Mesenchymal stem cell (in vitro differentiated cells and primary cell): Measurements from ENCODE around the gene UVSSA.
A peak's percentile ranks its signal among the peaks of the same experiment; 100 is the strongest.

Experiments
- DNase-seq: peaks from one replicate; pipeline ENCODE4 v3.0.0-alpha.2; 2013
- H2AFZ ChIP-seq: one replicate; pipeline ENCODE4 v1.6.1; 2013; ENCODE audit warnings: low read depth, mild to moderate bottlenecking, control low read depth, inconsistent platforms, low read length, moderate library complexity
- H2AK5ac ChIP-seq: 2 replicates; pipeline ENCODE4 v1.6.1; 2013; ENCODE audit warnings: low read length, moderate library complexity, mild to moderate bottlenecking, inconsistent platforms; ENCODE audit not compliant: severe bottlenecking
- H2BK120ac ChIP-seq: one replicate; pipeline ENCODE4 v1.6.1; 2013; ENCODE audit warnings: low read depth, mild to moderate bottlenecking, inconsistent platforms, low read length, moderate library complexity
- H2BK12ac ChIP-seq, 2 experiments: one replicate each; pipeline ENCODE4 v1.6.1; 2013; ENCODE audit warnings: inconsistent platforms in 2 of 2, low read length in 2 of 2, mild to moderate bottlenecking in 2 of 2, moderate library complexity in 2 of 2, control low read depth in 1 of 2
- H2BK15ac ChIP-seq: one replicate; pipeline ENCODE4 v1.6.1; 2013; ENCODE audit warnings: mild to moderate bottlenecking, low read depth, inconsistent platforms; ENCODE audit not compliant: poor library complexity, severe bottlenecking
- H2BK5ac ChIP-seq: 2 replicates; pipeline ENCODE4 v1.6.1; 2013; ENCODE audit warnings: low read depth, mild to moderate bottlenecking, low read length, control low read depth, inconsistent platforms; ENCODE audit not compliant: poor library complexity, severe bottlenecking
- H3K14ac ChIP-seq, 2 experiments: one replicate each; pipeline ENCODE4 v1.6.1; 2013; ENCODE audit warnings: inconsistent platforms in 2 of 2, low read length in 2 of 2, control low read depth in 1 of 2, mild to moderate bottlenecking in 1 of 2, moderate library complexity in 1 of 2
- H3K18ac ChIP-seq, 2 experiments: one replicate each; pipeline ENCODE4 v1.6.1; 2013; ENCODE audit warnings: inconsistent platforms in 2 of 2, low read length in 2 of 2, control low read depth in 1 of 2, low read depth in 1 of 2, mild to moderate bottlenecking in 1 of 2
- H3K23ac ChIP-seq, 2 experiments: one replicate each; pipeline ENCODE4 v1.6.1; 2013; ENCODE audit warnings: inconsistent platforms in 2 of 2, low read length in 2 of 2, mild to moderate bottlenecking in 2 of 2, moderate library complexity in 2 of 2, control low read depth in 1 of 2
- H3K27ac ChIP-seq: 2 replicates; pipeline ENCODE4 v1.5.1; 2013; ENCODE audit warnings: mild to moderate bottlenecking, moderate library complexity, low read length, control low read depth, inconsistent platforms; ENCODE audit not compliant: poor library complexity, severe bottlenecking
- H3K27me3 ChIP-seq, 2 experiments: 2 replicates each; pipeline versions ENCODE4 v1.6.1 to v1.7.0; 2013; ENCODE audit warnings: low read length in 2 of 2, mild to moderate bottlenecking in 2 of 2, moderate library complexity in 2 of 2, control low read depth in 1 of 2, inconsistent platforms in 1 of 2; ENCODE audit not compliant: control insufficient read depth in 1 of 2, insufficient read depth in 1 of 2
- H3K36me3 ChIP-seq, 2 experiments: 2 replicates each; pipeline versions ENCODE4 v1.6.1 to v1.7.0; 2013; ENCODE audit warnings: low read length in 2 of 2, control low read depth in 1 of 2, inconsistent platforms in 1 of 2, low read depth in 1 of 2, mild to moderate bottlenecking in 1 of 2; ENCODE audit not compliant: insufficient read depth in 2 of 2, control insufficient read depth in 1 of 2
- H3K4ac ChIP-seq, 2 experiments: one replicate each; pipeline ENCODE4 v1.6.1; 2013; ENCODE audit warnings: inconsistent platforms in 2 of 2, low read length in 2 of 2, mild to moderate bottlenecking in 2 of 2, moderate library complexity in 2 of 2, control low read depth in 1 of 2, low read depth in 1 of 2
- H3K4me1 ChIP-seq: 2 replicates; pipeline ENCODE4 v1.6.1; 2013; ENCODE audit warnings: low read depth, low read length, control low read depth; ENCODE audit not compliant: control insufficient read depth, insufficient read depth
- H3K4me2 ChIP-seq: 2 replicates; pipeline ENCODE4 v1.6.1; 2013; ENCODE audit warnings: low read length, mild to moderate bottlenecking, inconsistent platforms; ENCODE audit not compliant: poor library complexity, severe bottlenecking
- H3K4me3 ChIP-seq, 2 experiments: 2 replicates each; pipeline versions ENCODE4 v1.5.1 to v1.7.0; 2013; ENCODE audit warnings: low read length in 2 of 2, mild to moderate bottlenecking in 2 of 2, control low read depth in 1 of 2, low read depth in 1 of 2; ENCODE audit not compliant: insufficient read depth in 1 of 2
- H3K79me1 ChIP-seq: replicated peaks from 2 replicates; pipeline ENCODE4 v1.6.1; 2013; ENCODE audit warnings: mild to moderate bottlenecking, control low read depth, low read length, inconsistent platforms; ENCODE audit not compliant: poor library complexity, severe bottlenecking
- H3K9ac ChIP-seq: 2 replicates; pipeline ENCODE4 v1.7.0; 2013; ENCODE audit warnings: mild to moderate bottlenecking, low read length, moderate library complexity
- H3K9me3 ChIP-seq: 2 replicates; pipeline ENCODE4 v1.7.0; 2013; ENCODE audit warnings: mild to moderate bottlenecking, low read length; ENCODE audit not compliant: control insufficient read depth
- H4K8ac ChIP-seq: one replicate; pipeline ENCODE4 v1.6.1; 2013; ENCODE audit warnings: inconsistent platforms, mild to moderate bottlenecking, low read length, moderate library complexity
- H4K91ac ChIP-seq: one replicate; pipeline ENCODE4 v1.6.1; 2013; ENCODE audit warnings: mild to moderate bottlenecking, low read length, inconsistent platforms
- WGBS: methylation state at CpG from one replicate; pipeline ENCODE4 v1.1.7; 2013; ENCODE audit warnings: mixed read lengths; 5-methylcytosine and 5-hydroxymethylcytosine counted together

UVSSA gene

GRCh38 chr4:1321486-1321885, 25.5 kb upstream of the UVSSA start:
- no peak overlapping the region for H2BK12ac ChIP-seq
- no peak overlapping the region for H3K18ac ChIP-seq
- H3K14ac ChIP-seq: no peak overlapping the region
- H3K23ac ChIP-seq: no peak overlapping the region
- no peak for DNase-seq
- no peak overlapping the region for H3K4me3 ChIP-seq
- H3K79me1 ChIP-seq: peaks cover 56% of the 10 kb centered on the region
- H4K8ac ChIP-seq: no peak overlapping the region
- H3K4me1 ChIP-seq: peaks cover 12% of the 10 kb centered on the region
- H2AFZ ChIP-seq: no peak overlapping the region
- H3K4ac ChIP-seq: no peak overlapping the region
- no peak overlapping the region for H4K91ac ChIP-seq
- no peak overlapping the region for H2BK120ac ChIP-seq
- no peak overlapping the region for H2AK5ac ChIP-seq
- no peak overlapping the region for H3K4me2 ChIP-seq
- no peak overlapping the region for H2BK5ac ChIP-seq
- peaks cover 71 to 78% of the 10 kb centered on the region in 2 experiments for H3K36me3 ChIP-seq
- no peak overlapping the region for H3K27ac ChIP-seq
- 94% methylated on average over 13 of the region's 13 CpGs for WGBS
- H2BK15ac ChIP-seq: no peak overlapping the region
- H3K27me3 ChIP-seq: no peaks in the 10 kb centered on the region
- no peak overlapping the region for H3K9ac ChIP-seq
- H3K9me3 ChIP-seq: peaks cover 18% of the 10 kb centered on the region

GRCh38 chr4:1321946-1322650, 24.9 kb upstream of the UVSSA start:
- Histone ChIP-seq H3K4me1 (peaks cover 12% of the 10 kb centered on the region), H3K14ac (no peak overlapping the region), H2BK5ac (no peak overlapping the region), H2BK120ac (no peak overlapping the region), H3K23ac (no peak overlapping the region), H3K36me3 (peaks cover 71 to 82% of the 10 kb centered on the region in 2 experiments), H2AK5ac (no peak overlapping the region), H3K4me3 (no peak overlapping the region), H3K4me2 (no peak overlapping the region), H2AFZ (no peak overlapping the region), H4K8ac (no peak overlapping the region), H3K18ac (no peak overlapping the region), H3K9ac (no peak overlapping the region), H3K4ac (no peak overlapping the region), H3K79me1 (peaks cover 60% of the 10 kb centered on the region), H3K27ac (no peak overlapping the region), H2BK15ac (no peak overlapping the region), H4K91ac (no peak overlapping the region), H2BK12ac (no peak overlapping the region), H3K9me3 (peaks cover 18% of the 10 kb centered on the region), H3K27me3 (no peaks in the 10 kb centered on the region)
- 98% methylated on average over 18 of the region's 18 CpGs for WGBS
- no peak for DNase-seq

GRCh38 chr4:1323280-1323634, 23.8 kb upstream of the UVSSA start:
- Histone ChIP-seq H3K14ac (no peak overlapping the region), H2AK5ac (peak overlapping the region; percentile 12), H3K18ac (no peak overlapping the region), H3K79me1 (peaks cover 58% of the 10 kb centered on the region), H3K9me3 (peaks cover 18% of the 10 kb centered on the region), H2BK12ac (no peak overlapping the region), H3K36me3 (peaks cover 71 to 82% of the 10 kb centered on the region in 2 experiments), H2BK5ac (no peak overlapping the region), H3K4ac (no peak overlapping the region), H3K9ac (peak overlapping the region; percentile 48), H2BK15ac (no peak overlapping the region), H2AFZ (no peak overlapping the region), H3K27ac (peak overlapping the region; percentile 44), H3K4me2 (no peak overlapping the region), H3K4me3 (peak overlapping the region in 1 of 2 experiments; percentile 21), H4K91ac (no peak overlapping the region), H3K23ac (peak overlapping the region in 1 of 2 experiments; percentile 51), H3K4me1 (peaks cover 14% of the 10 kb centered on the region), H2BK120ac (no peak overlapping the region), H4K8ac (no peak overlapping the region), H3K27me3 (no peaks in the 10 kb centered on the region)
- 100% methylated on average over 7 of the region's 8 CpGs for WGBS
- DNase-seq: no peak

GRCh38 chr4:1323635-1324442, 23.2 kb upstream of the UVSSA start:
- Histone ChIP-seq H2AFZ (no peak overlapping the region), H3K27me3 (no peaks in the 10 kb centered on the region), H3K4me3 (peak overlapping the region in 1 of 2 experiments; percentile 21), H3K4ac (no peak overlapping the region), H3K27ac (peak overlapping the region; percentile 44), H3K23ac (peak overlapping the region in 1 of 2 experiments; percentile 51), H3K36me3 (peaks cover 71 to 82% of the 10 kb centered on the region in 2 experiments), H3K4me2 (no peak overlapping the region), H3K9ac (peak overlapping the region; percentile 48), H4K91ac (no peak overlapping the region), H2BK120ac (no peak overlapping the region), H2BK12ac (no peak overlapping the region), H3K4me1 (peaks cover 18% of the 10 kb centered on the region), H3K18ac (no peak overlapping the region), H3K79me1 (peaks cover 57% of the 10 kb centered on the region), H2AK5ac (no peak overlapping the region), H3K9me3 (peaks cover 18% of the 10 kb centered on the region), H2BK15ac (no peak overlapping the region), H3K14ac (peak overlapping the region in 1 of 2 experiments; percentile 18), H2BK5ac (no peak overlapping the region), H4K8ac (no peak overlapping the region)
- WGBS: 64% methylated on average over 11 of the region's 11 CpGs
- peak; percentile 87 for DNase-seq
